Measurements from ENCODE around the gene LGALS8. TPM values are rescaled to one million over a fixed set of nuclear protein-coding genes. Genes with fewer than 3 reads are reported as not detected.

LGALS8 gene
- total and polyA plus RNA-seq, 2 of the 4 experiments (the other 2 are of a cell fraction): 41.3 to 57.7 TPM

DNA sequence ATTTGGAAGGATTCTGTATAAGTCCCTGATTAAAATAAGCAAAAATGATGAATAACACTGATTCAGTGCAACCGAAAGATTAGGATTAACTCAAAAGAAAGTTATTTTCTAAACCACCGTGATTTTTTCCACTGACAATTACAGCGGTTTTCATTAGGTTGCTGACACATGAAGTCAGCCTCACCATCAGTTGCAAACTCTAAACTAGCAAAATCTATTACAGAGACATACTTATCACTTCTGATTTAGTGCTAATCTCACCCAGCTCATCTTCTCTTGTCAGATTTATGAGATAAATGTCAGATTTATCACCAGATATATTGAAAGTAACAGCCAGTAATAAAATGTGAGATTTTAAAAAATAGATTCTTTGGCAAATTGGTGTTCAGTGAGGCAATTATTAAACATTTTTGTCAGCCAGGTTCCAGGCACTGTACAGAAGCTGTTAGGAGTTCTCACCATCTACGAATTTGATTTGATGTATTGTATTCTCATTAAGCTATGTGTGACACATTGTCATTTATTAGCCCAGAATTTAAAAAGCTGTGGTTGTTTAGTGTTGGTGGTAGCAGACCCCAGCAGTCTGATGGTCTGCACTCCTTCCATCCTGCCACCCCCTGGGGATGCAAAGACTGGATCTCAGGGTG, 37.3 kb upstream of the LGALS8 start:
- no peak overlapping the region for H3K27ac ChIP-seq (ENCODE audit: insufficient read depth, low read length)
- ChIA-PET CTCF (no interaction called here), POLR2A (ENCODE audit: unreplicated experiment) (no interaction called here)
- WGBS, 2 experiments (ENCODE audit: extremely low coverage in 2 of 2, insufficient read length in 1 of 2): no CpG with 5 or more reads among the region's 4 CpGs
- no peak overlapping the region for H2BK20ac ChIP-seq (ENCODE audit: low read depth, low read length)
- no peak overlapping the region for H2BK120ac ChIP-seq (ENCODE audit: low read depth, low read length)
- H4K8ac ChIP-seq (ENCODE audit: low read depth in 2 of 2, low read length in 2 of 2): no peak overlapping the region
- H3K56ac ChIP-seq (ENCODE audit: extremely low read depth, insufficient read depth, low read length): no peak overlapping the region
- H3K18ac ChIP-seq (ENCODE audit: low read depth, low read length): no peak overlapping the region
- no peaks in the 10 kb centered on the region for H3K9me3 ChIP-seq (ENCODE audit: control insufficient read depth, insufficient read depth, low read length)
- no peak overlapping the region for H2BK5ac ChIP-seq (ENCODE audit: low read depth, low read length, poor library complexity, severe bottlenecking)
- no peak overlapping the region for H3K14ac ChIP-seq (replicated peaks; ENCODE audit: low read depth, low read length)
- no peak overlapping the region for H3K9ac ChIP-seq (ENCODE audit: low read depth, low read length)
- no TSS peak for BruUV-seq (replicated peaks)
- H3K9me1 ChIP-seq (ENCODE audit: insufficient read depth, low read length): no peaks in the 10 kb centered on the region
- TF ChIP-seq, protein P1, sequence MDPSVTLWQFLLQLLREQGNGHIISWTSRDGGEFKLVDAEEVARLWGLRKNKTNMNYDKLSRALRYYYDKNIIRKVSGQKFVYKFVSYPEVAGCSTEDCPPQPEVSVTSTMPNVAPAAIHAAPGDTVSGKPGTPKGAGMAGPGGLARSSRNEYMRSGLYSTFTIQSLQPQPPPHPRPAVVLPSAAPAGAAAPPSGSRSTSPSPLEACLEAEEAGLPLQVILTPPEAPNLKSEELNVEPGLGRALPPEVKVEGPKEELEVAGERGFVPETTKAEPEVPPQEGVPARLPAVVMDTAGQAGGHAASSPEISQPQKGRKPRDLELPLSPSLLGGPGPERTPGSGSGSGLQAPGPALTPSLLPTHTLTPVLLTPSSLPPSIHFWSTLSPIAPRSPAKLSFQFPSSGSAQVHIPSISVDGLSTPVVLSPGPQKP (IDR thresholded peaks at IDR 0.05; ENCODE audit: borderline replicate concordance, low read depth, low read length): no peak
- no peak for TF ChIP-seq MAFK (IDR thresholded peaks at IDR 0.05; ENCODE audit: low read depth, low read length)
- TF ChIP-seq SMC3 (IDR thresholded peaks at IDR 0.05; ENCODE audit: low read depth, low read length): no peak
- TF ChIP-seq MXI1 (IDR thresholded peaks at IDR 0.05; ENCODE audit: borderline replicate concordance, low read depth, low read length): no peak
- no peak for TF ChIP-seq POLR2A (IDR thresholded peaks at IDR 0.05; ENCODE audit: low read depth, low read length)
- TF ChIP-seq RCOR1 (IDR thresholded peaks at IDR 0.05; ENCODE audit: insufficient replicate concordance, low read length): no peak
- no peak for TF ChIP-seq BHLHE40 (IDR thresholded peaks at IDR 0.05; ENCODE audit: low read depth, low read length)
- TF ChIP-seq, protein P2, sequence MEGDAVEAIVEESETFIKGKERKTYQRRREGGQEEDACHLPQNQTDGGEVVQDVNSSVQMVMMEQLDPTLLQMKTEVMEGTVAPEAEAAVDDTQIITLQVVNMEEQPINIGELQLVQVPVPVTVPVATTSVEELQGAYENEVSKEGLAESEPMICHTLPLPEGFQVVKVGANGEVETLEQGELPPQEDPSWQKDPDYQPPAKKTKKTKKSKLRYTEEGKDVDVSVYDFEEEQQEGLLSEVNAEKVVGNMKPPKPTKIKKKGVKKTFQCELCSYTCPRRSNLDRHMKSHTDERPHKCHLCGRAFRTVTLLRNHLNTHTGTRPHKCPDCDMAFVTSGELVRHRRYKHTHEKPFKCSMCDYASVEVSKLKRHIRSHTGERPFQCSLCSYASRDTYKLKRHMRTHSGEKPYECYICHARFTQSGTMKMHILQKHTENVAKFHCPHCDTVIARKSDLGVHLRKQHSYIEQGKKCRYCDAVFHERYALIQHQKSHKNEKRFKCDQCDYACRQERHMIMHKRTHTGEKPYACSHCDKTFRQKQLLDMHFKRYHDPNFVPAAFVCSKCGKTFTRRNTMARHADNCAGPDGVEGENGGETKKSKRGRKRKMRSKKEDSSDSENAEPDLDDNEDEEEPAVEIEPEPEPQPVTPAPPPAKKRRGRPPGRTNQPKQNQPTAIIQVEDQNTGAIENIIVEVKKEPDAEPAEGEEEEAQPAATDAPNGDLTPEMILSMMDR (conservative IDR thresholded peaks at IDR 0.05; ENCODE audit: low read depth, low read length): no peak
- no peak for TF ChIP-seq FOS (IDR thresholded peaks at IDR 0.05; ENCODE audit: low read depth, low read length)
- no peak for TF ChIP-seq MAZ (IDR thresholded peaks at IDR 0.05; ENCODE audit: borderline replicate concordance, low read depth, low read length)
- TF ChIP-seq, protein P3, sequence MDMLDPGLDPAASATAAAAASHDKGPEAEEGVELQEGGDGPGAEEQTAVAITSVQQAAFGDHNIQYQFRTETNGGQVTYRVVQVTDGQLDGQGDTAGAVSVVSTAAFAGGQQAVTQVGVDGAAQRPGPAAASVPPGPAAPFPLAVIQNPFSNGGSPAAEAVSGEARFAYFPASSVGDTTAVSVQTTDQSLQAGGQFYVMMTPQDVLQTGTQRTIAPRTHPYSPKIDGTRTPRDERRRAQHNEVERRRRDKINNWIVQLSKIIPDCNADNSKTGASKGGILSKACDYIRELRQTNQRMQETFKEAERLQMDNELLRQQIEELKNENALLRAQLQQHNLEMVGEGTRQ (IDR thresholded peaks at IDR 0.05; ENCODE audit: low read depth, low read length): no peak
- TF ChIP-seq CHD1 (IDR thresholded peaks at IDR 0.05; ENCODE audit: low read depth, low read length): no peak
- H3K23ac ChIP-seq (ENCODE audit: low read depth, low read length): no peak overlapping the region
- no peaks in the 10 kb centered on the region for H3K4me1 ChIP-seq (ENCODE audit: control insufficient read depth, insufficient read depth, low read length)
- no peak overlapping the region for H2BK15ac ChIP-seq (ENCODE audit: low read depth, low read length)
- H3K4ac ChIP-seq (ENCODE audit: low read depth, low read length): no peak overlapping the region
- dilution Hi-C loops (cut with HindIII; ENCODE audit: low sequenced_read_pairs, unreplicated experiment): no loop called here
- H4K5ac ChIP-seq (ENCODE audit: low read depth, low read length): no peak overlapping the region
- H2AFZ ChIP-seq (replicated peaks; ENCODE audit: low read length, poor library complexity): no peak overlapping the region
- H4K20me1 ChIP-seq (ENCODE audit: insufficient read depth, low read length): no peaks in the 10 kb centered on the region
- no peak overlapping the region for H3K4me3 ChIP-seq (ENCODE audit: insufficient read depth, low read depth, low read length)
- no peak for DNase-seq
- no peak overlapping the region for H2AK5ac ChIP-seq (ENCODE audit: low read depth, low read length)
- ATAC-seq (ENCODE audit: low read depth): no peak
- H3K36me3 ChIP-seq (ENCODE audit: control insufficient read depth, insufficient read depth, low read length): no peaks in the 10 kb centered on the region
- H2AK9ac ChIP-seq (replicated peaks; ENCODE audit: low read depth, low read length, poor library complexity): no peak overlapping the region
- no peak overlapping the region for H4K91ac ChIP-seq (ENCODE audit: insufficient read depth, low read depth, low read length)
- no peak overlapping the region for H3K4me2 ChIP-seq (ENCODE audit: low read depth, low read length)
- peaks cover 2% of the 10 kb centered on the region for H3K27me3 ChIP-seq (ENCODE audit: control insufficient read depth, insufficient read depth, low read length)
- no peaks in the 10 kb centered on the region for H3K79me1 ChIP-seq (ENCODE audit: low read depth in 1 of 2, low read length in 2 of 2)
- in situ Hi-C loops (cut with MboI; ENCODE audit: low sequenced_read_pairs): no loop called here
- intact Hi-C loops (cut with micrococcal nuclease): no loop called here

Measured in IMR-90 (cell line).